A549 treated with CORT108297 at 1 μM for 4 hours (cell line): ENCODE measurements around the gene ADRA1B. TPM values are rescaled to one million over a fixed set of nuclear protein-coding genes. Genes with fewer than 3 reads are reported as not detected.

Experiments used
- total RNA-seq: library from RNA; stranded (reverse); fragments of 200-300 nt; extraction: Qiagen RNA extraction; gene quantifications from 5 replicates; pipeline ENCODE4 v1.2.3, GENCODE V29; 2022

Gene ADRA1B
- 12.7 to 19.1 TPM (median 16.6 TPM) in 5 replicates for total RNA-seq

DNA sequence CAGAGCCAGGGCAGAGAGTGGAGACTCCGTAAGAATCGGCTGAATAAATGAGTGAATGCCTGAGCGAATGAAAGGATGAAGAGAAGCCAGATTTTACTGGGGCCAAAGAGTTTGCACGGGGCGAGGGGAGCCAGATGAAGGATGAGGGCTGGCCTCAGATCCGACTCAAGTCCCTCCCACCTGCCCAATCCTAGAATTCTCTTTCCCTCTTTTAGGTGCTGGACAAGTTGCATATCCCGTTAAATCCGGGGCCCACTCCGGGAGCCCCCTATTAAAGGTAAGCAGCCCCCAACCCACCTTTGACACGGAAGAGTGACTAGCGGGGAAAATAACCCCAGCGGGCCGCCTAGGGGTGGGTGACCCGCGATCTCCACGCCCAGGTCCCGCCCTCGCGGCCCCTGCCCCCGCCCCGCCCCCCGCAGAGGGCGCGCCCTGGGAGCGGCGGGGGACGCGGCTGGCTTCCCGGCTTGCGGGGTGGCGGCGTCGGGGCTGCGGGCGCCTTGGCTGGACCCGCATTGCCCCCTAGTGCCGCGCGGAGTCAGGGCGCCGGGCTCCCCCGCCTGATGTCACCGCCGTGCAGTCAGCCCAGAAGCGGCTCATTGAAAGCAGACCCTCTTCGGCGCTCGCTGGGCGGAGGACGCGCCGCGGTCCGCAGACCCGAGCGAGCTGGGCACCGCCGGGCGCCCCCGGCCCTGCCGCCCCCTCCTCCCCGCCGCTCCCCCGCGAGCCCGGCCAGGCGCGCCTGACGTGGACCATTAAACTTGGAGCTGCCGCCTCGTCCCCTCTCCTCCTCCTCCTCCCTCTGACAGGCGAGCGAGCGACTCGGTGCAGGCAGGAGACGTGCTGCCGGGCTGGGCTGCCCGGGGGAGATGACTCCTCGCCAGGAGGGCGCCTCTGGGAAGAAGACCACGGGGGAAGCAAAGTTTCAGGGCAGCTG, at the start of gene ADRA1B:
TSS of gene ADRA1B (plus strand) at position 579 of the 937 bp plus-strand sequence. CDS start 424 bp downstream, outside the sequence.

DNA sequence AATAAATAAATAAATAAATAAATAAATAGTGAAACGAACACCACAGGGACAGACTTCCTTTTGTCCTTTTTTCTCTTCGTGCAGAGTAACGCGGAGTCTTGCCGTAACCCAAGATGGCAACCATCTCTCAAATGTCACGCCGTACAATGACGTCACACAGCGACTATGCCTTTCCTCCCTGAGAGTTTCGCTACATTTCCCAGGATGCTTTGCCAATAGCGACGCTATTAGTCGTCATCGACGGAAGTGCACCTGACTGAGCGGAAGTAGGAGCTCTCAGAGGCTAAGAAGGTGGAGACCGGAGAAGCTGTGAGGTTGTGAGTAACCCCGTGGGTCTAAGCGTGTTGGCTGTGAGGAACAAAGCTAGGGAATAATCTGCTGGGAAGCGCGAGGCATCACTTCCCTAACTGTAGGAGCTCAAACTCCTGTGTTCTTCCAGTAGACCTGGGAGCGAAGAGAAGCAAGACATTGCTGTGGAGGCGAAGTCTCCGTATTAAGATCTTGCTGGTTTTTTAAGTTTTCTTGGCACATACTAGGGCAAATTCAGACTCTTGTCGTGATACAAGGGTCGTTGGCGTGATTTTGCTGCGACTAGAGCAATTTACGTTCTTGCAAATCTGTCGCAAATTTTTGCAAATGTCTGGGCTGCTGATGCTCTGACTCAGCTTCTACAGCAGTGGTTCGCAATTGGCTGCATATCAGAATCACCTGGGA, 92.8 kb downstream of the ADRA1B start, which contains the start of gene TTC1:
TSS of gene TTC1 (plus strand) at position 263 of the 714 bp plus-strand sequence. CDS start 1,390 bp downstream, outside the sequence.

Other genes starting within 250 kb of the ADRA1B start
- 64.2 to 76.1 TPM (median 65.7 TPM) in 5 replicates for gene TTC1, start 92.7 kb downstream of the ADRA1B start, total RNA-seq
- gene PWWP2A, start 203.0 kb downstream of the ADRA1B start, total RNA-seq, result 8.0 to 11.5 TPM (median 10.7 TPM) in 5 replicates